Measurements from ENCODE around the gene CAP2.

CAP2 gene

GRCh38 chr6:17475606-17476244 lies 82.3 kb downstream of the CAP2 start:
- DNase-seq: no peak

- DNase-seq: no peak
Observed at GRCh38 chr6:17476511-17476910, 83.1 kb downstream of the CAP2 start.

GRCh38 chr6:17477356-17477755 lies 84.0 kb downstream of the CAP2 start:
- DNase-seq: no peak

- DNase-seq: no peak
Observed at GRCh38 chr6:17478223-17478907, 85.0 kb downstream of the CAP2 start.

- DNase-seq: no peak
Observed at GRCh38 chr6:17478946-17479345, 85.6 kb downstream of the CAP2 start.

- no peak for DNase-seq
Observed at GRCh38 chr6:17480476-17480875, 87.1 kb downstream of the CAP2 start.

GRCh38 chr6:17482711-17483110 lies 89.3 kb downstream of the CAP2 start:
- no peak for DNase-seq

- no peak for DNase-seq
Observed at GRCh38 chr6:17483391-17484016, 90.1 kb downstream of the CAP2 start.

- DNase-seq: peak; percentile 30
Observed at GRCh38 chr6:17484201-17484849, 90.9 kb downstream of the CAP2 start.

GRCh38 chr6:17485181-17485580 lies 91.8 kb downstream of the CAP2 start:
- DNase-seq: no peak

- no peak for DNase-seq
Observed at GRCh38 chr6:17485946-17486345, 92.6 kb downstream of the CAP2 start.

GRCh38 chr6:17486680-17487079 lies 93.3 kb downstream of the CAP2 start:
- DNase-seq: no peak

GRCh38 chr6:17490724-17491123 lies 97.3 kb downstream of the CAP2 start:
- peak; percentile 51 for DNase-seq

GRCh38 chr6:17491416-17492142 lies 98.2 kb downstream of the CAP2 start:
- DNase-seq: no peak

GRCh38 chr6:17492350-17492749 lies 99.0 kb downstream of the CAP2 start:
- no peak for DNase-seq

- peak; percentile 53 for DNase-seq
Observed at GRCh38 chr6:17493286-17493685, 99.9 kb downstream of the CAP2 start.

- peak; percentile 70 for DNase-seq
Observed at GRCh38 chr6:17494177-17494576, 100.8 kb downstream of the CAP2 start.

GRCh38 chr6:17494919-17495318 lies 101.5 kb downstream of the CAP2 start:
- DNase-seq: no peak

- DNase-seq: no peak
Observed at GRCh38 chr6:17497535-17498095, 104.2 kb downstream of the CAP2 start.

- DNase-seq: no peak
Observed at GRCh38 chr6:17501442-17501841, 108.0 kb downstream of the CAP2 start.

- DNase-seq: no peak
Observed at GRCh38 chr6:17501982-17502704, 108.7 kb downstream of the CAP2 start.

- no peak for DNase-seq
Observed at GRCh38 chr6:17503051-17503450, 109.7 kb downstream of the CAP2 start.

All from fibroblast of skin of scalp (primary cell).